HG03066 (cell line): ENCODE measurements around the gene BST2.
A peak's percentile ranks its signal among the peaks of the same experiment; 100 is the strongest.

Experiments used
- ATAC-seq: cut with Tn5 transposase; IDR thresholded peaks from one replicate; pipeline ENCODE4 v1.9.1; 2021; ENCODE audit warnings: low read depth; ENCODE audit not compliant: unreplicated experiment

Gene BST2

GRCh38 chr19:17419621-17420474 lies 14.4 kb upstream of the BST2 start, which contains the start of gene MVB12A:
MVB12A (plus strand) TSS chr19:17420047; CDS start chr19:17420136, 89 bp downstream.
- ATAC-seq, result peak; percentile 82

- ATAC-seq, result no peak
Observed at GRCh38 chr19:17419154-17419620, 13.8 kb upstream of the BST2 start.

- no peak for ATAC-seq
Observed at GRCh38 chr19:17418710-17419109, 13.3 kb upstream of the BST2 start.

- no peak for ATAC-seq
Observed at GRCh38 chr19:17415121-17415520, 9.7 kb upstream of the BST2 start.

GRCh38 chr19:17414097-17414496 lies 8.7 kb upstream of the BST2 start:
- ATAC-seq, result no peak

DNA sequence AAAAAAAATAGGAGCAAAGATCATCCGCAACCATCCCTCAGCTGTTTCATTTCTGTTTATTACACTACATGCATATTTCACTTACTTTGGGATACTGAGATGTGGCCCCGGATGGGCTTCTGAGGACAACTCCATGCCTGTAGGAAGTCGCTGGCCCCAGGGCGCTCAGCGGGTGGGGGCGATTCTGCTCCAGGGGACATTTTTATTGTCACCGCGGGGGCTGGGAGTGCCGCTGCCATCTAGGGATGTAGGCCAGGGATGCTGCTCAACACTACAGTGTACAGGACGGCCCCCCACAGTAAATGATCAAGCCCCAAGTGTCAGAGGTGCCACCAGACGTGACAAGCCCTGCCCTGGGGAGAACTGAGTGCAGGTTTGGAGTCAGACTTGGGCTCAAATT lies 6.4 kb upstream of the BST2 start:
- ATAC-seq, result no peak

- ATAC-seq, result no peak
Observed at GRCh38 chr19:17409990-17410389, 4.6 kb upstream of the BST2 start.

- ATAC-seq, result no peak
Observed at GRCh38 chr19:17406887-17407196, 1.4 kb upstream of the BST2 start.

DNA sequence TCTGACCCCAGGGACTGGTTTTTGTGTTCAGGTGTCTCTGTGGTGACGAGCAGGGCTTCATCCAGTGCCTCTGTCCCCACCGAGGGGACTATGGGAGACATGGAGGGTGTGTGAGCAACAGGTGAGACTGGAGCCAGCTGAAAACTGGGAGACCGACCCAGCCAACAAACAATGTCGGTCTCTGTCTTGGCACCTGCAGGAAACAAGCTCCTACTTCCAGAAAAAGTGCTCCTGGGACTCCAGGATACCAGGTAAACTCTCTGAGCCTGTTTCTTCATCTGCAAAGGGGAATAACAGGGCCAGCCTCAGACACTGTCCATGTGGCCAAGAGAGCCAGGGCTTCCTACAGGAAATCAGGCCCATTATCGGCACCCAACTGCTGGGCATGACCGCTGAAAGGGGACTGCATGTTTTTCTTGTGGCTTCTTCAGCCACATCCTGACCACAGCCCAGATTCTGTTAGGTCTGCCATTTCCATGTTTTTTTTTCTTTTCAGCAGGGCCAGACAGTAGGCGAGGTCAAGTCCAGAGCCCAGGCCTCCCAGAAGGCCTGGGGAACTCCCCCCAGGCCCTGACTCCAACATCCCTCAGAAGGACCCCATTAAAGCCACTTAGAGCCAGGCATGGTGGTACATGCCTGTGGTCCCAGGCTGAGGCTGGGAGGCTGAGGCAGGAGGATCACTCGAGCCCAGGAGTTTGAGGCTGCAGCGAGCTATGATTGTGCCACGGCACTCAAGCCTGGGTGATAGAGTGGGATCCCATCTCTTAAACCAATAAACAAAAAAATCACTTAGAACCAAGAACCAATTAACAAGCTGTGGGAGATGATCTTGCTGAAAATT lies 836 bp upstream of the BST2 start:
- no peak for ATAC-seq

DNA sequence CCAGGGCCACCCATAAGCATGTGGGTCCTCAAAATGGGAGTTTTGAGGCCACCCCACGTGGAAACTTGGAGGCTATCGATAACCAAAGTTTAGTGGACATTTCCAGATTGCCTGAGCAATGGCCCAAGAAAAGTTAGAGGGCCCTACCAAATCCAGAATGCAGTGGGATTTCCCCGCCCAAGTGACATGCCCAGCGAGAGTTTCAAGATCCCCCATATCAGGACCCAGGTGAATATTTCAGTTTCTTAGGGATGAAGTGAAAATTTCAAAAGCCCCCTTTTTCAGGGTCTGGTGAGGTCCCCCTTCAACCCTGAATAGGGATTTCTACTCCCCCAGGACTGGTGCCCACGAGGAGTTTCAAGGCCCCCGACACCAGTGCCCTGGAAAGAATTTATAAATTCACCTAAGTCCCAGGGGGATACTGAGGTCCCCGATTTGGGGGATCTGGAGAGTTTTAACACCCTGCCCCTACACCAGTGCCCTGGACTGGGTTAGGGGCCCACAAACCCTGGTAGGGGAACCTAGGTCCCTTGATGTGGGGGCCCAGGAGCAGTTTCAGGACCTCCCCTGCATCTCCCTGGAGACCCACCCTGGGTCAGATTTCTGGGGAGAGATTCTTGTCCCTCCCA lies 695 bp downstream of the BST2 start:
- no peak for ATAC-seq

GRCh38 chr19:17404015-17404414 lies 1.4 kb downstream of the BST2 start:
- no peak for ATAC-seq

- no peak for ATAC-seq
Observed at GRCh38 chr19:17402982-17403855, 2.2 kb downstream of the BST2 start.

DNA sequence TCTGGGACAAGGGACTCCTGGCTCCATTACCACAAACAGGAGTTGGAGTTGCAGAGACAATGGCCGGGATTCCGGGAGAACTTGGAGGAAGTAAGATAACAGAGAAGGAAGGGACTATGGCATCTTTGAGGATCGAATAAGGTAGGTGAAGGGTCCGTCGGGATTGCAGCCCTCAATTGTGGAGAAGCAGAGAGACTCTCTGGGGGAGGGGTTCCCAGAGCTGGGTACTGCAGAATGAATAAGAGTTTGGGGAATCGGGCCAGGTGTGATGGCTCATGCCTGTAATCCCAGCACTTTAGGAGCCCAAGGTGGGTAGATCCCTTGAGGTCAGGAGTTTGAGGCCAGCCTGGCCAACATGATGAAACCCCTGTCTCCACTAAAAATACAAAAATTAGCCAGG lies 3.8 kb downstream of the BST2 start:
- ATAC-seq, result no peak

- no peak for ATAC-seq
Observed at GRCh38 chr19:17398902-17399527, 6.4 kb downstream of the BST2 start.

DNA sequence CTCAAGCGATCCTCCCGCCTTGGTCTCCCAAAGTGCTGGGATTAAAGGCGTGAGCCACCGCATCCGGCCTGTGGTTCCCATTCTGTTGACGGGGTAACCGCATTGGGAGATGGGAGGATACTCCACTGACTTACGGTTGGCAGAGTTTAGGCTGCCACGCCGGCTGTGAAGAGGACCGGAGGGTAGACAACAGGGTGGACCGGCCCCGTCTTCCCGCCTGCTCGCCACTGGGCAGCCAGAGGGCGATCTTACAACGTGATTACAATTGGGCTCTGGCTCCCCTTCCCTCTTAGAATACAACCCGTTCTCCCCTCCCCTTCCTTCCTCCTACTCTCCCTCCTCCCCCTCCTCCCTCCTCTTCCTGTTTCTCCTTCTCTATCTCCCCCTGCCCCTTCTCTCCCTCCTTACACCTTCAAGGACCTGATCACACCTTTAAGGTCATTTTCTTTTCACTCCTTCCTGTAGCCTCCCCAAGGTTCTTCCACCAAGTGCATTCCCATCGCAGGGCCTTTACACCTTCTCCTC lies 10.5 kb downstream of the BST2 start:
- no peak for ATAC-seq

GRCh38 chr19:17393914-17394313 lies 11.5 kb downstream of the BST2 start, which contains the start of gene CCDC194:
CCDC194 (minus strand) TSS chr19:17394196; CDS start chr19:17394158, 38 bp downstream.
- no peak for ATAC-seq

DNA sequence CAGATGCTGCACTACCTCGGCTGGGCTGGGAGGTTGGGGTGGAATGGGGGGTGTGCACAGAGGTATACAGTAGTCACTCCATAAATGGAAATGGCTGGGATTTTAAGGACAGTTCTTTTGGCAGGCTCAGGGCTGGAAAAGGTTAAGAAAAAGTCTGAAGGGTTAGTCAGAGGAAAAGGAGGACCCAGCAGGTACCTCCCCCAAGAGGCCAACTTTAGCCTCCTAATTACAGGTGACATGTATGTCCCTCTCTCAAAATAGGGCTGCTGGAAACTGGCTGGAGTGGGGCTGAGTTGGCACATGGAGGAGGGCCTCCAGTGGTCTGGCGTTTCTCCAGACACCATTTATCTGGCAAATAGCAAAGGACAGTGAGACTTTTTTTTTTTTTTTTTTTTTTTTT lies 12.4 kb downstream of the BST2 start:
- ATAC-seq, result no peak

DNA sequence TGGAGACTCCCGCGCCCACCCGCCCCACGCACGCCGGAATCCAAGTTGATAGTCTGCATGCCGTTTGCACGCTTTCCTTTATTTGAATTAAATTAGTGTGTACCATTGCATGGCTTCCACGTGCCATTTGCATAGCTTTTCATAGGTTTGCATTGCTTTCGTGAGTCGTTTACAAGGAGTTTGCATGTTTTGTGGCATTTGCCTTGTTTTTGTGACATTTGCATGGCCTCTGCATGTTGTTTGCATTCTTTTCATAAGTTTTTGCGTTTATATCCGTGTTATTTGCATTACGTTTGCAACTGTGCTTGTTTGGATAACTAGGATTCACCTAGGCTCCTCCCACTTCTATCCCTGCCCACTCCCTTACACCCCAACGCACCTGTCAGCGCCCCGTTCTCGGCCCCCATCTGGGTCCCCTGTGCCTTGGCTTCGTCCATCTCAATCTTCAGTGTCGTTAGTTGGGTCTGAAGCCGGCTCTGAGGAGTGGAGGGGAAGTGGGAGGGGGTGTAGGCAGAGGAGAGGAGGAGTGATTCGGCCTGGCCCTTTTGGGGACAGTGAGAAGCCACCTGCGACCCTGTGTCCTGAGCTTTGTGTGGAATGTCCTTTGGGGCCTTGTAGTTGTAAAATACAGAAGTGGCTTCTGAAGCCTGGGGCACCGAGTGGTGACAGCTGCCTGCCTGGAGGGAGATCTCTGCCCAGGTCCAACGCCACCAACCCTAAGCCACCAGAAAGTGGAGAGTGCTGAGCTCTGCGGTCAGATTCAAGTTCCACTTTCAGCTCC lies 13.9 kb downstream of the BST2 start:
- ATAC-seq, result no peak
